Skin of body (tissue), 2 donors: ENCODE measurements around the gene SAMD11. TPM values are rescaled to one million over a fixed set of nuclear protein-coding genes. Genes with fewer than 3 reads are reported as not detected.
A peak's percentile ranks its signal among the peaks of the same experiment; 100 is the strongest.
"Not testable (repeated sequence)": the region's sequence is repeated elsewhere in the genome, so short reads cannot be mapped to it uniquely, and the experiment has no call there.

Source experiments
- DNase-seq: peaks from one replicate; lab custom pipeline; 2025; lab: John Stamatoyannopoulos, UW
- total RNA-seq: library from RNA; depleted of rRNA; stranded (reverse); fragments of >200 nt; gene quantifications from one replicate; pipeline ENCODE4 v1.2.3, GENCODE V29; 2014

SAMD11 gene
- 4.9 TPM for total RNA-seq

- peak; percentile 50 for DNase-seq
These were observed at the start of gene SAMD11 for GRCh38 chr1:923131-923990. TSS of gene SAMD11 (plus strand) at chr1:923923. CDS start at chr1:924432, 509 bp downstream.

- DNase-seq, result not testable (repeated sequence)
These were observed 47.1 kb upstream of the SAMD11 start for GRCh38 chr1:876428-877208.

- DNase-seq, result not testable (repeated sequence)
These were observed 46.3 kb upstream of the SAMD11 start for GRCh38 chr1:877209-877986.

- not testable (repeated sequence) for DNase-seq
These were observed 43.2 kb upstream of the SAMD11 start for GRCh38 chr1:880511-880910.

- DNase-seq, result not testable (repeated sequence)
These were observed 42.8 kb upstream of the SAMD11 start for GRCh38 chr1:880915-881314.

- no peak for DNase-seq
These were observed 37.4 kb upstream of the SAMD11 start for GRCh38 chr1:886311-886710.

- no peak for DNase-seq
These were observed 37.0 kb upstream of the SAMD11 start for GRCh38 chr1:886760-887159.

GRCh38 chr1:888297-888696, 35.4 kb upstream of the SAMD11 start:
- DNase-seq, result no peak

- not testable (repeated sequence) for DNase-seq
These were observed 33.9 kb upstream of the SAMD11 start for GRCh38 chr1:889774-890173.

GRCh38 chr1:890234-890633, 33.5 kb upstream of the SAMD11 start:
- DNase-seq, result not testable (repeated sequence)

- DNase-seq, result no peak
These were observed 33.1 kb upstream of the SAMD11 start for GRCh38 chr1:890661-891060.

GRCh38 chr1:897226-897625, 26.5 kb upstream of the SAMD11 start:
- DNase-seq, result no peak

GRCh38 chr1:897951-898350, 25.8 kb upstream of the SAMD11 start:
- not testable (repeated sequence) for DNase-seq

- DNase-seq, result no peak
These were observed 23.9 kb upstream of the SAMD11 start for GRCh38 chr1:899636-900317.

- no peak for DNase-seq
These were observed 22.4 kb upstream of the SAMD11 start for GRCh38 chr1:901108-901859.

- DNase-seq, result no peak
These were observed 20.9 kb upstream of the SAMD11 start for GRCh38 chr1:902802-903201.

- DNase-seq, result no peak
These were observed 20.4 kb upstream of the SAMD11 start for GRCh38 chr1:903305-903704.

- DNase-seq, result no peak
These were observed 19.9 kb upstream of the SAMD11 start for GRCh38 chr1:903721-904271.

GRCh38 chr1:904310-904950, 19.3 kb upstream of the SAMD11 start:
- peak; percentile 69 for DNase-seq
